Stimulated activated naive CD8-positive, alpha-beta T cell treated with anti-CD3 and anti-CD28 coated beads, Interleukin-15, amount 100 ng/mL, for 72 hours (primary cell): ENCODE data around the gene TICAM2.

Experiments used
- ATAC-seq: fragments of 150-1000 bp; cut with Tn5 transposase; 2 replicates; pipeline ENCODE4 v1.10.0; 2021; ENCODE audit warnings: mild to moderate bottlenecking, moderate library complexity
- DNase-seq, 2 donors: peaks; one replicate each; pipeline ENCODE4 v3.0.0; 2021 to 2022
- H3K27ac Mint-ChIP-seq, 2 donors: one replicate each; pipeline ENCODE4 v1.8.0; 2022; ENCODE audit warnings: mild to moderate bottlenecking in 2 of 2, mixed read lengths in 2 of 2, moderate library complexity in 2 of 2
- H3K27me3 Mint-ChIP-seq: one replicate; pipeline ENCODE4 v1.8.0; 2022; ENCODE audit warnings: mixed read lengths
- H3K4me1 Mint-ChIP-seq: one replicate; pipeline ENCODE4 v1.8.0; 2022; ENCODE audit warnings: mild to moderate bottlenecking, mixed read lengths
- H3K4me3 Mint-ChIP-seq, 2 donors: one replicate each; pipeline ENCODE4 v1.8.0; 2022; ENCODE audit warnings: mild to moderate bottlenecking in 2 of 2, mixed read lengths in 2 of 2, moderate library complexity in 1 of 2
- H3K9me3 Mint-ChIP-seq, 2 donors: one replicate each; pipeline ENCODE4 v1.8.0; 2022; ENCODE audit warnings: mixed read lengths in 2 of 2

Gene TICAM2

GRCh38 chr5:115588640-115589039, 13.6 kb downstream of the TICAM2 start:
- no peaks in the 10 kb centered on the region for H3K27me3 Mint-ChIP-seq
- no peak for DNase-seq
- no peaks in the 10 kb centered on the region for H3K9me3 Mint-ChIP-seq
- H3K4me3 Mint-ChIP-seq: no peak overlapping the region
- no peak overlapping the region for H3K27ac Mint-ChIP-seq
- no peak for ATAC-seq
- H3K4me1 Mint-ChIP-seq: no peaks in the 10 kb centered on the region

GRCh38 chr5:115586525-115587146, 15.6 kb downstream of the TICAM2 start:
- H3K4me3 Mint-ChIP-seq: no peak overlapping the region
- DNase-seq: no peak
- H3K4me1 Mint-ChIP-seq: no peaks in the 10 kb centered on the region
- H3K27me3 Mint-ChIP-seq: no peaks in the 10 kb centered on the region
- ATAC-seq: no peak
- no peaks in the 10 kb centered on the region for H3K9me3 Mint-ChIP-seq
- no peak overlapping the region for H3K27ac Mint-ChIP-seq

- Mint-ChIP-seq H3K27ac (no peak overlapping the region), H3K27me3 (no peaks in the 10 kb centered on the region), H3K4me3 (no peak overlapping the region), H3K4me1 (no peaks in the 10 kb centered on the region), H3K9me3 (no peaks in the 10 kb centered on the region)
- no peak for DNase-seq
- ATAC-seq: no peak
Observed at GRCh38 chr5:115585265-115585664, 17.0 kb downstream of the TICAM2 start.

- Mint-ChIP-seq H3K4me1 (no peaks in the 10 kb centered on the region), H3K4me3 (no peak overlapping the region), H3K27ac (no peak overlapping the region), H3K27me3 (no peaks in the 10 kb centered on the region), H3K9me3 (no peaks in the 10 kb centered on the region)
- no peak for ATAC-seq
- DNase-seq: no peak
Observed at GRCh38 chr5:115584501-115584900, 17.8 kb downstream of the TICAM2 start.

GRCh38 chr5:115583474-115583873, 18.8 kb downstream of the TICAM2 start:
- DNase-seq (no peak), ATAC-seq (no peak)
- H3K9me3 Mint-ChIP-seq: no peaks in the 10 kb centered on the region
- no peaks in the 10 kb centered on the region for H3K27me3 Mint-ChIP-seq
- H3K4me1 Mint-ChIP-seq: no peaks in the 10 kb centered on the region
- no peak overlapping the region for H3K4me3 Mint-ChIP-seq
- H3K27ac Mint-ChIP-seq: no peak overlapping the region

GRCh38 chr5:115580941-115581340, 21.3 kb downstream of the TICAM2 start:
- DNase-seq: no peak
- Mint-ChIP-seq H3K27me3 (no peaks in the 10 kb centered on the region), H3K4me3 (no peak overlapping the region), H3K9me3 (no peaks in the 10 kb centered on the region), H3K4me1 (no peaks in the 10 kb centered on the region), H3K27ac (no peak overlapping the region)
- ATAC-seq: no peak

- ATAC-seq: no peak
- Mint-ChIP-seq H3K4me3 (no peak overlapping the region), H3K4me1 (no peaks in the 10 kb centered on the region), H3K27ac (no peak overlapping the region), H3K27me3 (no peaks in the 10 kb centered on the region), H3K9me3 (no peaks in the 10 kb centered on the region)
- no peak for DNase-seq
Observed at GRCh38 chr5:115579747-115580173, 22.5 kb downstream of the TICAM2 start.

GRCh38 chr5:115579216-115579615, 23.1 kb downstream of the TICAM2 start:
- Mint-ChIP-seq H3K4me3 (no peak overlapping the region), H3K27me3 (no peaks in the 10 kb centered on the region), H3K27ac (no peak overlapping the region), H3K9me3 (no peaks in the 10 kb centered on the region), H3K4me1 (no peaks in the 10 kb centered on the region)
- DNase-seq (no peak), ATAC-seq (no peak)

- ATAC-seq (no peak), DNase-seq (no peak)
- Mint-ChIP-seq H3K4me1 (no peaks in the 10 kb centered on the region), H3K4me3 (no peak overlapping the region), H3K27me3 (no peaks in the 10 kb centered on the region), H3K27ac (no peak overlapping the region), H3K9me3 (no peaks in the 10 kb centered on the region)
Observed at GRCh38 chr5:115578657-115579056, 23.6 kb downstream of the TICAM2 start.

GRCh38 chr5:115577741-115578140, 24.5 kb downstream of the TICAM2 start:
- no peak for ATAC-seq
- no peak for DNase-seq
- Mint-ChIP-seq H3K9me3 (no peaks in the 10 kb centered on the region), H3K4me3 (no peak overlapping the region), H3K4me1 (no peaks in the 10 kb centered on the region), H3K27me3 (peaks cover 3% of the 10 kb centered on the region), H3K27ac (no peak overlapping the region)

- H3K9me3 Mint-ChIP-seq: no peaks in the 10 kb centered on the region
- no peak overlapping the region for H3K4me3 Mint-ChIP-seq
- no peaks in the 10 kb centered on the region for H3K4me1 Mint-ChIP-seq
- DNase-seq: no peak
- peaks cover 7% of the 10 kb centered on the region for H3K27me3 Mint-ChIP-seq
- no peak for ATAC-seq
- no peak overlapping the region for H3K27ac Mint-ChIP-seq
Observed at GRCh38 chr5:115577329-115577728, 24.9 kb downstream of the TICAM2 start.

- DNase-seq (no peak), ATAC-seq (no peak)
- Mint-ChIP-seq H3K4me1 (no peaks in the 10 kb centered on the region), H3K9me3 (no peaks in the 10 kb centered on the region), H3K4me3 (no peak overlapping the region), H3K27me3 (peaks cover 11% of the 10 kb centered on the region), H3K27ac (no peak overlapping the region)
Observed at GRCh38 chr5:115575167-115576070, 26.9 kb downstream of the TICAM2 start.

GRCh38 chr5:115573133-115573532, 29.1 kb downstream of the TICAM2 start:
- Mint-ChIP-seq H3K4me3 (no peak overlapping the region), H3K4me1 (no peaks in the 10 kb centered on the region), H3K27me3 (peaks cover 11% of the 10 kb centered on the region), H3K27ac (no peak overlapping the region), H3K9me3 (no peaks in the 10 kb centered on the region)
- ATAC-seq (no peak), DNase-seq (no peak)

GRCh38 chr5:115571441-115571878, 30.8 kb downstream of the TICAM2 start:
- H3K27ac Mint-ChIP-seq: no peak overlapping the region
- H3K4me3 Mint-ChIP-seq: no peak overlapping the region
- ATAC-seq (no peak), DNase-seq (no peak)
- peaks cover 12% of the 10 kb centered on the region for H3K27me3 Mint-ChIP-seq
- no peaks in the 10 kb centered on the region for H3K4me1 Mint-ChIP-seq
- no peaks in the 10 kb centered on the region for H3K9me3 Mint-ChIP-seq

GRCh38 chr5:115568668-115569067, 33.6 kb downstream of the TICAM2 start:
- no peak for DNase-seq
- Mint-ChIP-seq H3K4me3 (no peak overlapping the region), H3K9me3 (no peaks in the 10 kb centered on the region), H3K27ac (no peak overlapping the region), H3K27me3 (peaks cover 27% of the 10 kb centered on the region), H3K4me1 (no peaks in the 10 kb centered on the region)
- ATAC-seq: no peak

GRCh38 chr5:115565233-115565632, 37.0 kb downstream of the TICAM2 start:
- no peak overlapping the region for H3K4me3 Mint-ChIP-seq
- ATAC-seq (no peak), DNase-seq (no peak)
- no peaks in the 10 kb centered on the region for H3K4me1 Mint-ChIP-seq
- H3K27ac Mint-ChIP-seq: no peak overlapping the region
- H3K27me3 Mint-ChIP-seq: peaks cover 31% of the 10 kb centered on the region
- H3K9me3 Mint-ChIP-seq: peaks cover 0 to 7% of the 10 kb centered on the region in 2 donors
